ENCODE results near the gene LRRC8B.
"Not testable (repeated sequence)": the region's sequence is repeated elsewhere in the genome, so short reads cannot be mapped to it uniquely, and the experiment has no call there.

Gene LRRC8B

GRCh38 chr1:89540406-89540970 lies 15.9 kb downstream of the LRRC8B start:
- H3K9me3 ChIP-seq (replicated peaks; ENCODE audit: low read length) = no peaks in the 10 kb centered on the region
- H3K4me2 ChIP-seq (ENCODE audit: low read length) = no peak overlapping the region
- no peak overlapping the region for H3K9ac ChIP-seq (ENCODE audit: low read depth, low read length)
- H3K27me3 ChIP-seq (ENCODE audit: control insufficient read depth, insufficient read depth, low read length) = no peaks in the 10 kb centered on the region
- no peaks in the 10 kb centered on the region for H3K36me3 ChIP-seq (ENCODE audit: insufficient read depth, low read length)
- H3K4me1 ChIP-seq (ENCODE audit: control insufficient read depth, insufficient read depth, low read length) = peaks cover 5% of the 10 kb centered on the region
- H3K4me3 ChIP-seq (ENCODE audit: low read length) = no peak overlapping the region

- Histone ChIP-seq H3K4me1 (ENCODE audit: control insufficient read depth, insufficient read depth, low read length) (peaks cover 24% of the 10 kb centered on the region), H3K27me3 (ENCODE audit: control insufficient read depth, insufficient read depth, low read length) (no peaks in the 10 kb centered on the region), H3K9ac (ENCODE audit: low read depth, low read length) (no peak overlapping the region), H3K4me2 (ENCODE audit: low read length) (no peak overlapping the region), H3K9me3 (replicated peaks; ENCODE audit: low read length) (no peaks in the 10 kb centered on the region), H3K36me3 (ENCODE audit: insufficient read depth, low read length) (no peaks in the 10 kb centered on the region), H3K4me3 (ENCODE audit: low read length) (no peak overlapping the region)
These were observed 17.7 kb downstream of the LRRC8B start for GRCh38 chr1:89542345-89542744.

- not testable (repeated sequence) for H3K9ac ChIP-seq (ENCODE audit: low read depth, low read length); H3K9me3 ChIP-seq (replicated peaks; ENCODE audit: low read length); H3K36me3 ChIP-seq (ENCODE audit: insufficient read depth, low read length); H3K27me3 ChIP-seq (ENCODE audit: control insufficient read depth, insufficient read depth, low read length); H3K4me2 ChIP-seq (ENCODE audit: low read length); H3K4me3 ChIP-seq (ENCODE audit: low read length)
- peaks cover 34% of the 10 kb centered on the region for H3K4me1 ChIP-seq (ENCODE audit: control insufficient read depth, insufficient read depth, low read length)
These were observed 19.0 kb downstream of the LRRC8B start for GRCh38 chr1:89543632-89544031.

DNA sequence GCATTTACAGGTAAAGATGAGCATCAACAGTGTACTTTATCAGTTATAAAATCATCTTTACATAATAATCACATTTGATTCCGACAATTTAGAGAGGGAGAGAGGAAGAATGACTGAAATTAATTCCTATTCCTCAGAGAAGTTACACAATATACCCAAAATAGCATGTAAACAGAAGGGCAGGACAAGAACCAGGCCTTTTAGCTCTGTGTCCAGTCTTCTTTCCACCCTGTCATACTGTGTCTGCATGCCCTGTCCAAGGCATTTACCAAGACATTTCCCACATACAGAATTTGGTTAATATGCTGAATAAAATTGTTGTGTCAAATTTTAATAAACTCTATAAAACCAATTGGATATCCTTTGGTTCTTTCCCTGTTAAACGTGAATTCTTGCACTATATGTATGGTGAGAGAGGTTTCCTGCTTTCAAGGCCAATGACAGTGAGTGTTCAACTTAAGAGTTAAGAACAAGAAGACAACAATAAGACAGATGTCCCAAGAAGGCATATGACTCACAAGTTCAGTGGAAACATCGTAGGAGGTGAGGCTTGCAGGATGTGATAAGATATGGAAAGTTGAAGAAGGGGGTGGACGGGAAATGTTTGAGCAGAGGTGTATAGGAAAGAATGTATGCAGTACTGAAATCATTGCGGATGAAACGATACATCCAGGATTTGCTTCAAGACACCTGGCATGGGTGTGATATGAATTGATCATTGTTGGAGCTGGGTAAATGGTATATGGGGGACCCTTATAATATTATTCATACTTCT lies 20.8 kb downstream of the LRRC8B start:
- Histone ChIP-seq H3K36me3 (ENCODE audit: insufficient read depth, low read length) (no peaks in the 10 kb centered on the region), H3K27me3 (ENCODE audit: control insufficient read depth, insufficient read depth, low read length) (no peaks in the 10 kb centered on the region), H3K9me3 (replicated peaks; ENCODE audit: low read length) (no peaks in the 10 kb centered on the region), H3K4me3 (ENCODE audit: low read length) (no peak overlapping the region), H3K4me1 (ENCODE audit: control insufficient read depth, insufficient read depth, low read length) (peaks cover 40% of the 10 kb centered on the region), H3K9ac (ENCODE audit: low read depth, low read length) (no peak overlapping the region), H3K4me2 (ENCODE audit: low read length) (no peak overlapping the region)

DNA sequence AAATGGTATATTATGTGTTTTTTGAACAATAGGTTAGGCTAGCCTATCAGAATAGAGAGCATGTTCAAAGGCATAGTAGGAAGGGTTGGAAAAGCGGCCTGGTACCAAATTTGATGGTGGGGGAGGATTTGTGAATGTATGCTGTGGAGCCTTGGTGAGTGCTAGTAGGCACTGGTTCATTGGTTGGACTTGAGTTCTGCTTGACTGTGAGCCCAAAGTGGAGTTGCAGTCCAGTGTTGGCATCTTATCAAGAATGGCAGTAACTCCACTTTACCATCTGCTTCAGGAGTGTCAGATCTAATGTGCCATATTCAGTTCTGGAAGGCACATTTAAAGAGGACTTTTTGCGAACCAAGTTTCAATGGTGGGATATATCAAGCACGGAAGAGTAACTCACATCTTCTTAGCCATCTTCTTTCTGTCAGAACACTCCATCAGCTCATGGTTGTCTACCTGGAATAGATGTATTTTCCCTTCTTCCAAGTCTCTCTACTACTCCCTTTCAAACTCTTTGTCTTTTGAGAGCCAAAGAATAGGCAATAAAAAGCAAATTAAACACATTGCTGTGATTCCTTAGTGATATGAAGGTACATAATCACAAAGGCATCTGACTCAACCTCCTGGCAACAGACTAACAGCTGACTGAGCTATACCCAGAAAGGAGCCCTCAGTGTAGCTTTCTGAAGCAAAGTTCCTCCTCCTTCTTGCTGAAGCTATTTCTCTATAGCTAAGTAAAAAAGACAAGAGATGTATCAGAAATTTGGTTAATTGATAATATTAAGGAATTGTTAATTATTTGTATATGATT lies 21.7 kb downstream of the LRRC8B start:
- Histone ChIP-seq H3K9ac (ENCODE audit: low read depth, low read length) (no peak overlapping the region), H3K9me3 (replicated peaks; ENCODE audit: low read length) (no peaks in the 10 kb centered on the region), H3K27me3 (ENCODE audit: control insufficient read depth, insufficient read depth, low read length) (no peaks in the 10 kb centered on the region), H3K4me1 (ENCODE audit: control insufficient read depth, insufficient read depth, low read length) (peaks cover 40% of the 10 kb centered on the region), H3K4me3 (ENCODE audit: low read length) (no peak overlapping the region), H3K4me2 (ENCODE audit: low read length) (no peak overlapping the region), H3K36me3 (ENCODE audit: insufficient read depth, low read length) (no peaks in the 10 kb centered on the region)

DNA sequence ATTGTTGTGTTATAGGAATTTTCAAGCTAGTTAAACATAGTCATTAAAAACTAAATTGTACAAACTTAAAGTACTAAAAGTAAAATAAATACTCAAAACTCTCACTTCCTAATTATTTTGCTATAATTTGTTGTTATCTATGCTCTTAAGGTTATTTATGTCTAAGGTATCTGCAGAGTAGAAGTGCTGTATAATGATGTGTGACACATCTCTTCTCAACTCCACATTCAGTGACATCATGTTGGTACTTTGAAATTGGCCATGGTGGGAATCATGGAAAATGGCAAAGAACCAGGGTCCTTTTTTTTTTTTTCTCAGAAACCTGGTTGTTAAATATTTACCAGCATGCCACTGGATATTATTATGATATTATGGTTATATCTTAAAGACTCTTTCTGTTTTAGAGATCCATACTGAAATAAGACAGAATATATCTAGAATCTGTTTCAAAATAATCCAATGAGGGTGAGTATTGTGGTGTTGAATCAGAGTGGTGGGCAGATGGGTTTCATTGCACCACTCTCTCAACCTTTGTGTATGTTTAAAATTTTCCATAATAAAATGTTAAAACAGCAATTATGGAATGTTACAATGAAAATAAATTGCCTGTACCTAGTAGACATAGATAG lies 22.4 kb downstream of the LRRC8B start:
- no peak overlapping the region for H3K9ac ChIP-seq (ENCODE audit: low read depth, low read length)
- peaks cover 40% of the 10 kb centered on the region for H3K4me1 ChIP-seq (ENCODE audit: control insufficient read depth, insufficient read depth, low read length)

GRCh38 chr1:89547563-89548116 lies 23.0 kb downstream of the LRRC8B start:
- no peak overlapping the region for H3K9ac ChIP-seq (ENCODE audit: low read depth, low read length)
- peaks cover 45% of the 10 kb centered on the region for H3K4me1 ChIP-seq (ENCODE audit: control insufficient read depth, insufficient read depth, low read length)
- H3K4me3 ChIP-seq (ENCODE audit: low read length) = no peak overlapping the region
- H3K27me3 ChIP-seq (ENCODE audit: control insufficient read depth, insufficient read depth, low read length) = no peaks in the 10 kb centered on the region
- no peaks in the 10 kb centered on the region for H3K9me3 ChIP-seq (replicated peaks; ENCODE audit: low read length)
- H3K4me2 ChIP-seq (ENCODE audit: low read length) = peak overlapping the region; percentile 28
- no peaks in the 10 kb centered on the region for H3K36me3 ChIP-seq (ENCODE audit: insufficient read depth, low read length)

More for the DNA sequence above, 22.4 kb downstream of the LRRC8B start:
- no peak overlapping the region for H3K4me3 ChIP-seq (ENCODE audit: low read length)
- H3K4me2 ChIP-seq (ENCODE audit: low read length) = peak overlapping the region; percentile 28
- no peaks in the 10 kb centered on the region for H3K9me3 ChIP-seq (replicated peaks; ENCODE audit: low read length)
- H3K27me3 ChIP-seq (ENCODE audit: control insufficient read depth, insufficient read depth, low read length) = no peaks in the 10 kb centered on the region
- H3K36me3 ChIP-seq (ENCODE audit: insufficient read depth, low read length) = no peaks in the 10 kb centered on the region

GRCh38 chr1:89548122-89548857 lies 23.7 kb downstream of the LRRC8B start:
- Histone ChIP-seq H3K4me2 (ENCODE audit: low read length) (no peak overlapping the region), H3K9ac (ENCODE audit: low read depth, low read length) (no peak overlapping the region), H3K36me3 (ENCODE audit: insufficient read depth, low read length) (no peaks in the 10 kb centered on the region), H3K4me1 (ENCODE audit: control insufficient read depth, insufficient read depth, low read length) (peaks cover 46% of the 10 kb centered on the region), H3K9me3 (replicated peaks; ENCODE audit: low read length) (no peaks in the 10 kb centered on the region), H3K27me3 (ENCODE audit: control insufficient read depth, insufficient read depth, low read length) (no peaks in the 10 kb centered on the region), H3K4me3 (ENCODE audit: low read length) (no peak overlapping the region)

GRCh38 chr1:89550995-89551394 lies 26.4 kb downstream of the LRRC8B start:
- H3K4me2 ChIP-seq (ENCODE audit: low read length) = no peak overlapping the region
- H3K36me3 ChIP-seq (ENCODE audit: insufficient read depth, low read length) = no peaks in the 10 kb centered on the region
- no peak overlapping the region for H3K9ac ChIP-seq (ENCODE audit: low read depth, low read length)
- H3K4me1 ChIP-seq (ENCODE audit: control insufficient read depth, insufficient read depth, low read length) = peaks cover 36% of the 10 kb centered on the region
- H3K9me3 ChIP-seq (replicated peaks; ENCODE audit: low read length) = no peaks in the 10 kb centered on the region
- no peak overlapping the region for H3K4me3 ChIP-seq (ENCODE audit: low read length)
- H3K27me3 ChIP-seq (ENCODE audit: control insufficient read depth, insufficient read depth, low read length) = no peaks in the 10 kb centered on the region

- no peaks in the 10 kb centered on the region for H3K27me3 ChIP-seq (ENCODE audit: control insufficient read depth, insufficient read depth, low read length)
- peak overlapping the region; percentile 64 for H3K4me2 ChIP-seq (ENCODE audit: low read length)
- peak overlapping the region; percentile 19 for H3K9ac ChIP-seq (ENCODE audit: low read depth, low read length)
- H3K36me3 ChIP-seq (ENCODE audit: insufficient read depth, low read length) = no peaks in the 10 kb centered on the region
- H3K4me1 ChIP-seq (ENCODE audit: control insufficient read depth, insufficient read depth, low read length) = peaks cover 20% of the 10 kb centered on the region
- H3K4me3 ChIP-seq (ENCODE audit: low read length) = peak overlapping the region; percentile 15
- no peaks in the 10 kb centered on the region for H3K9me3 ChIP-seq (replicated peaks; ENCODE audit: low read length)
These were observed 27.9 kb downstream of the LRRC8B start for GRCh38 chr1:89552471-89553081.

Data from skeletal muscle satellite cell (primary cell).